NCI-H146 (cell line): ENCODE results near the gene IFT74.

Experiments
- DNase-seq: peaks from one replicate; lab custom pipeline; 2025; lab: John Stamatoyannopoulos, UW

The IFT74 gene

GRCh38 chr9:26974927-26975326, 18.7 kb downstream of the IFT74 start:
- no peak for DNase-seq

- DNase-seq: no peak
Measured at GRCh38 chr9:26975728-26976707, 19.8 kb downstream of the IFT74 start.

- no peak for DNase-seq
Measured at GRCh38 chr9:26983340-26983739, 27.1 kb downstream of the IFT74 start.

- no peak for DNase-seq
Measured at GRCh38 chr9:26995810-26996209, 39.6 kb downstream of the IFT74 start.

GRCh38 chr9:27003426-27004077, 47.3 kb downstream of the IFT74 start:
- no peak for DNase-seq

- no peak for DNase-seq
Measured at GRCh38 chr9:27005491-27005890, 49.3 kb downstream of the IFT74 start, which contains the start of gene LRRC19. Gene LRRC19 (minus strand): TSS chr9:27005672. CDS start chr9:26999694, 5,978 bp downstream.

- DNase-seq: no peak
Measured at GRCh38 chr9:27019589-27019988, 63.4 kb downstream of the IFT74 start.

GRCh38 chr9:27022920-27023319, 66.7 kb downstream of the IFT74 start:
- no peak for DNase-seq

- no peak for DNase-seq
Measured at GRCh38 chr9:27029186-27029585, 73.0 kb downstream of the IFT74 start.

GRCh38 chr9:27033815-27034403, 77.7 kb downstream of the IFT74 start:
- peak; percentile 51 for DNase-seq

- DNase-seq: no peak
Measured at GRCh38 chr9:27037499-27037898, 81.3 kb downstream of the IFT74 start.

- no peak for DNase-seq
Measured at GRCh38 chr9:27041746-27042145, 85.5 kb downstream of the IFT74 start.

GRCh38 chr9:27042476-27042875, 86.3 kb downstream of the IFT74 start:
- no peak for DNase-seq

- no peak for DNase-seq
Measured at GRCh38 chr9:27043176-27043575, 87.0 kb downstream of the IFT74 start.

- DNase-seq: no peak
Measured at GRCh38 chr9:27047136-27047535, 90.9 kb downstream of the IFT74 start.

GRCh38 chr9:27053369-27054022, 97.3 kb downstream of the IFT74 start:
- no peak for DNase-seq

GRCh38 chr9:27054125-27054524, 97.9 kb downstream of the IFT74 start:
- no peak for DNase-seq

GRCh38 chr9:27054841-27055240, 98.6 kb downstream of the IFT74 start:
- DNase-seq: no peak

GRCh38 chr9:27059412-27059811, 103.2 kb downstream of the IFT74 start:
- no peak for DNase-seq

GRCh38 chr9:27059907-27060306, 103.7 kb downstream of the IFT74 start:
- no peak for DNase-seq

- DNase-seq: peak; percentile 21
Measured at GRCh38 chr9:27065288-27065687, 109.1 kb downstream of the IFT74 start.
